GM18873 (cell line): ENCODE results near the gene TNKS2.
"Not testable (repeated sequence)": the region's sequence is repeated elsewhere in the genome, so short reads cannot be mapped to it uniquely, and the experiment has no call there.

Source experiments
- ATAC-seq: cut with Tn5 transposase; IDR thresholded peaks from one replicate; pipeline ENCODE4 v1.9.1; 2021; ENCODE audit warnings: mild to moderate bottlenecking, moderate library complexity, moderate number of reproducible peaks; ENCODE audit not compliant: unreplicated experiment, low FRiP score

Gene TNKS2

GRCh38 chr10:91796331-91797047, 1.7 kb upstream of the TNKS2 start:
- peak; percentile 35 for ATAC-seq

- ATAC-seq = no peak
Observed at GRCh38 chr10:91797048-91797690, 1.1 kb upstream of the TNKS2 start.

DNA sequence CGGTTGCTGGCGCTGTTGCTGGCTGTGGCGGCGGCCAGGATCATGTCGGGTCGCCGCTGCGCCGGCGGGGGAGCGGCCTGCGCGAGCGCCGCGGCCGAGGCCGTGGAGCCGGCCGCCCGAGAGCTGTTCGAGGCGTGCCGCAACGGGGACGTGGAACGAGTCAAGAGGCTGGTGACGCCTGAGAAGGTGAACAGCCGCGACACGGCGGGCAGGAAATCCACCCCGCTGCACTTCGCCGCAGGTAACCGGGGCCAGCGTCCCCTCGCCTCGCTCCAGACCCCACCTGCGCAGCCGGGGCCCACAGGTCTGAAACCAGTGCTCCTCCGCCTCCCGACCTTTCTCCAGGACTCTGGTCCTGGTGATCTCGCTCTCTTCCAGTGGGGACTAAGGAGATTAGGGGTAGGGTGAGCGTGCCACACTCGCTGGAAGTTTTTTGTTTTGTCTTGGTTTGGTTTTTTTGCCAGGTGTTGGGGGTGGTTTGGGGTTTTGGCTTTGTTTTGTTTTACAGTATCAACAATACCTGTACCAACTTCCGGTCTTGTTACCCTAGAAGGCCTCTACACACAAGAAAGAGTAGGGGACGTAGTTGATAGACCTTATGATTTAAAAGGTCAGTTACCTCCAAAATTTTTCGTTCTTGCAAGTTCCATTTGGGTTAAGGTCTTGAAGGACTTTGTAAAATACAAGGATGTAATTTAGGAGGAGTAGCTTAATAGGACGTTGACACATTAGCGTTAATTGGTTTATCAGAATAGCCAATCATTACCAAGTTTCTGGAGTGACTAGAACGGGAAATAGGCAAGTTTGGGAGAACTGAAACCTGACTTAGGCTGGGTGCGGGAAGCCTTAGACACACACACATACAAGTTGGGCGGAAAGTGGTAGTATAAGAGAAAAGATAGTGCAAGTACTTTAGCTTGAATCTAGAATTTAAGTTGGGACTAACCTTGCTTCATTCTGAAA, 704 bp downstream of the TNKS2 start:
- peak; percentile 32 for ATAC-seq

DNA sequence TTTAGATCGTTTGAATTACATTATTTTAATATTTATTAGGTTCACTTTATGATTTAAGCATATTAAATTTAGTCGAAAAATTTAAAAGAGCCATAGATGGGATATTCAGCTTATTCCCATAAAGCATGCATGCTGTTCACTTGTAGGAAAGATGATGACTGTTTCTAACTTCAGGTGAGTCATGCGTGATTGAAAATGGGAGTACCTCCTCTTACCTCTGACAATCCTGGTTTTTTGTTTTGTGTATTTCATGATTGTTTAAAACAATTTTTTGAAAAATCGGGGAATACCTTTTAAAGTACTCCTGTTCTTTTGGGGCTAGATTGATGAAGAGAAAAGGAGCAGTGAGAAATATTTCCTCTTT, 1.4 kb downstream of the TNKS2 start:
- ATAC-seq = no peak

- no peak for ATAC-seq
Observed at GRCh38 chr10:91800182-91800581, 2.0 kb downstream of the TNKS2 start.

DNA sequence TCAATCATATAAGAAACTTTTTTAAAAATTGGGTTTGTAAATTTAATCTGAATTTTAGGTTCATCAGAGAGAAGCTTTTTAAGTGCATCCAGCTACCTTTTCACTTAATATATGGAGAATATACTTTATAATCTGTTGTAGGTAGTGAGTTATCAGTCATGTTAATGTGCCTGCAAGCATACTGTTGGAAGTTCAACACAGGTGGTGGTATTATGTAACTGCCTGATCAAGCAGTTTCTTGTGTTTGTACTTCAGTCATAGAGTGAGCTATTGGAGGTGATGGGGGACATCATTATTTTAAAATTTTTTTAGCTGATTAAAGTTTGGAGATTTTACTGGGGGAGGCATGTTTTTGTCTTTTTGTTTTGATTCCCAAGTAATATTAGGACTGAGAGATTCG, 2.5 kb downstream of the TNKS2 start:
- ATAC-seq = no peak

DNA sequence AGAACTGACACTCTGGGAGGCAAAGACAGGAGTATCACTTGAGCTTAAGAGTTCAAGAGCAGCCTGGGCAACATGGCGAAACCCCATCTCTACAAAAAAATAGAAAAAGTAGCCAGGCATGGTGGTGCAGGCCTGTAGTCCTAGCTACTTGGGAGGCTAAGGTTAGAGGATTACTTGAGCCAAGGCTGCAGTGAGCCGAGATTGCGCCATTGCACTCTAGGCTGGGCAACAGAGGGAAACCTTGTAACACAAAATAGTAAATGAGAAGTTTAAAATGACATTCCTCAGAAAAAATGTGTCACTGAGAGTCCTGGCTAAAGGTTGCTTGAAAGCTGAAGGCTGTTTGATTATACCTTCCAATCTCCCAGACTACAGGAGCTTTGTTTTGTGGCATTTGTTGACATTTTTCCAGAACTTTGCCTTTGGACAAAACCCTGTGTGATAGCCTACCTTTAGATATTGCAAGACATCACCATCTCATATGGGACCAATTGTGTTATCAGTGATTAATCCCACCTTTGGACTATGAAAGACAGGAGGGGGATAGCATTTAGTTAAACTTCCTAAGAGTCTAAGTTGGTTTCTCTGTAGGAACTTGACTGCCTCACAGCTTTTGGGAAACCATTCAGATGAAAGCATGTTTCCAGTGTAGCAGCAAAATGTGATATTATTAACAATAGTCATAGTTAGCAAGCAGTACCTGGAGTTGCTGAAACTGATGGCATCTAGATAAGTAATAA, 5.3 kb downstream of the TNKS2 start:
- no peak for ATAC-seq

- no peak for ATAC-seq
Observed at GRCh38 chr10:91804126-91804510, 5.9 kb downstream of the TNKS2 start.

DNA sequence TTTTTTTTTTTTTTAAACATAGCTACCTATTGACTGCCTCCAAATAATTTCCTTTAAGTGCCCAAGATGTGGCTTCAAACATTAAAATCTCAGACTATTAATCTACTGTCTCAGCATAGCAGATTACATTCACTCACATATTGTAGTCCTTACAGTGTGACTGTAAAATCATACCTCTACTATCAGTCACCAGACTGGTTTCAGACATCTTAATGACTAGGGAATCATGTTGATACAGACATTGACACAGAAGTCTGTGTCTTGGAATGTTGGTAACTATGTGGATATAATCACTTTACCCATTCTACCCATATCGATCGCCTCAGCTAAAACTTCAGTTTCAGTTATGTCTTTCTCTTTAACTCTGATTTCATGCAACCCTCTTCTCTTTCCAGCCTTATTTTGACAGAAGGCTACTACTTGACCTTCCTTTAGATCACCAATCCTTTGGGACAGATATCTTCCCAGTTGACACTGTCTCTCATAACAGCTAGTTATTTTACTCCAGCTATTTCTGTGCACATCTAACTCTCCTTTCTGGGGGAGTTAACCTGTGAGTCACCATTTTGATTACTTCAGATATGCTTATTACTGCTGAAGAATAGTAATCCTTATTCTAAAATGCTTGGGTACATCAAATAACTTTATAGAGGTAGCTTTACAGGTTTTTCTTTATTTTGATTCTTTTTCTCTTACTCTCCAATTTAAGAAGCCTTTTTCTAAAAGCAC, 7.0 kb downstream of the TNKS2 start:
- no peak for ATAC-seq

DNA sequence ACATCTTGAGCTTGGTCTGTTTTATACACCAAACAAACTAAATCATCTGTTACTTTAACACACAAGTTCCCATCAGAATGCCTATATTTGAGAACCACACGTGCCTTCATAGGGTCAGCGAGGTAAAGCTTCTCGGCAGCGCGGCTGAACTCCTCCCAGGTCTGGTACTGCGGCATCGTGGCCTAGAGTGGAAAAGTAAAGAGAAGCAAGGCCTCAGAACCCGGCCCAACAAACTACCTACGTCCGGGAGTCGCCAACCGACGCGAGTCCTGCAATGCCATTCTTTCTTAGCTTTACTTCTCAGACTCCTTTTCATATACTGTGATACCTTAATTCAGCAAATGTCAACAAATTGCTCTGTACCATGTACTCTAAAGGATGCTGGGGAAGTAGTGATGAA, 9.0 kb downstream of the TNKS2 start:
- ATAC-seq = not testable (repeated sequence)

GRCh38 chr10:91813251-91813650, 15.0 kb downstream of the TNKS2 start:
- ATAC-seq = no peak

DNA sequence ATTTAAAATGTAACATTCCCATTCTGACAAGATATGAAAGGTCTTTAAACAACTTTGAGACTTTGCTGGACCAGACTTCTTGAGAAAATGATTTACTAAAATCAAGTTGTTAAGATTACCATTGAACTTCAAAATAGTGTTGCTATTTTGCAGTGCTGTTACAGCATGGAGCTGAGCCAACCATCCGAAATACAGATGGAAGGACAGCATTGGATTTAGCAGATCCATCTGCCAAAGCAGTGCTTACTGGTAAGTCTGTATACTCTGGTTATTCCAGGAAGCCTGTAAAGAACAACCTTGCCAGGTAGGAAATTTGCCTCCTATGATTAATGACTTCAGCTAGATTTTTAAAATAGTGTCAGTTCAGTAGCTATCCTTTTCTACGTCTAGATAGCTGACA, 18.8 kb downstream of the TNKS2 start:
- no peak for ATAC-seq

GRCh38 chr10:91820144-91820543, 21.9 kb downstream of the TNKS2 start:
- no peak for ATAC-seq

- ATAC-seq = no peak
Observed at GRCh38 chr10:91824076-91824475, 25.9 kb downstream of the TNKS2 start.

DNA sequence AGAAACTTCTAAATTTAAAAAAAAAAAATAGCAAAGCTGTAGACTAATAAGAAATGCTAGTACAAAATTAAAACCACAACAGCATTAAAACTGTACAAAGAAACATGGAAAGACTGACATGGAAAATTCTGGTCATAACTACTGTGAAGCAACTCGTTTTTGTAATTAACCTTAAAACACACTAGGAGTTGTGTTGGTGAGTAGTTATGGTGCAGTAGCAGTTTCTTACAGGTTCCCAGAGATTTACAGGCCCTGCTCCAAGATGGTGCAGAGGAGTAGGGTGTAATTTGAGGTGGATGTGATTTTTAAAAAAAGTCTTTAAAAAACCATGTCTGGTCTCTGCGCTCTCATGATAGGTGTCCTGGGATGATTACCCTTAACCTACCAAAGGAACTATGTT, 31.0 kb downstream of the TNKS2 start:
- ATAC-seq = no peak

GRCh38 chr10:91838199-91838598, 40.0 kb downstream of the TNKS2 start:
- no peak for ATAC-seq

DNA sequence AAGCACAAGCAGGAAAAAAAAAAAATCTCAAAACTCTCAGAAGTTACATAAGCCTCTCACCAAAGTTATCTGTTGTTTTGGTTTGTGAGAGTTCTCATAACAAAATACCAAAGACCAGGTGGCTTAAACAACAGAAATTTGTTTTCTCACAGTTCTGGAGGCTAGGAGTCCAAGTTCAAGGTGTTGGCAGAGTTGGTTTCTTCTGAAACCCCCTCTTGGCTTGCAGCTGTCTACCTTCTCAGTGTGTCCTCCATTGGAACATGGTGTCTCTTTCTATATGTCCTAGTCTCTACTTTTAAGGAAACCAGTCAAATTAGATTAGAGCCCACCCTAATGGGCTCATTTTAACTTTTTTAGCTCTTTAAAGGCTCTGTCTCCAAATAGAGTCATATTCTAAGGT, 44.9 kb downstream of the TNKS2 start:
- no peak for ATAC-seq

DNA sequence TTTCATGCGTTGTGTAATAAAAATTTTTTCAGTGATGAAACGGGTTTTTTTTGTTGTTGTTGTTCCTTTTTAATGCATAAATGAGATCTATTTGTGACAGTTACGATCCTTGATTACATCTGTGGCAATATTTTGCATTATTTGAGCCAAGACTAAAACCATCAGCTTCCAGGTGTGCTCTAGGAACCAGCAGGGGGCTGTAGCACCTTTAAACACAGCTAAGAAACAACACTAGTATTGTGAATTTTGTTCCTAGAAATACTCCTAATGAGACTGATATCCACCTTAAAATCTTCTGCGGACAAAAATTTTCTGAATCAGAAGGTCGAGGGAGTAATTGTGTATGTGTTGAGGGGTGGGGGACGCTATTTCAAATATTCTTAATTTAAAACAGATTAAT, 58.4 kb downstream of the TNKS2 start:
- no peak for ATAC-seq

DNA sequence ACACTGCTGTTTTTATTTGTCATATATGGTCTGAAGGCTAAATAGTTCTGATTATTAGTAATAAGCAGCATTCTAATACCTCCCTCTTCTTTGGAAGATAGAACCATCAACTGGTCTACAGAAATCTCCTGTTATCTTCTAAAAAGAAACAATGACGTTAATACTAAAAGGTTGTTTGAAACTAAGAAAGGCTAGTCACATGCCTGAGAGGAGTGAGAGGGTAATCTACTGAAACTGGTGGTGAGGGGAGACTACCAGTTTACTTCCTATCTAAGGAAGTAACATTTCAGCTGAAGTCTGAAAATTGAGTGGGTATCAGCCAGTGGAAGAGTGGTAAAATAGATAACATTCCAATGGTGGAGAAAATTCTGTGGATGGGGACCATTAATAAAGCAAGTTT, 62.7 kb downstream of the TNKS2 start:
- ATAC-seq = no peak

- no peak for ATAC-seq
Observed at GRCh38 chr10:91864099-91864498, 65.9 kb downstream of the TNKS2 start.
